Naive thymus-derived CD4-positive, alpha-beta T cell (primary cell): Measurements from ENCODE around the gene CDCP1. TPM values are rescaled to one million over a fixed set of nuclear protein-coding genes. Genes with fewer than 3 reads are reported as not detected.

ENCODE experiments used
- ATAC-seq: fragments of 150-1000 bp; cut with Tn5 transposase; 2 replicates; pipeline ENCODE4 v1.10.0; 2021; ENCODE audit warnings: mild to moderate bottlenecking, moderate library complexity
- CTCF ChIA-PET: fragments of 350-600 bp; sonication (Branson Sonifier 250); formaldehyde crosslinking; loops from one replicate; lab custom pipeline; 2021; ENCODE audit warnings: antibody characterized with exemption; lab: Charles Lee
- POLR2A ChIA-PET: fragments of 350-600 bp; sonication (Branson Sonifier 250); formaldehyde crosslinking; loops from one replicate; lab custom pipeline; 2021; ENCODE audit warnings: antibody characterized with exemption, inconsistent platforms; lab: Charles Lee
- DNase-seq, 9 donors: peaks; one replicate each; pipeline versions ENCODE4 v3.0.0 to v3.0.0-alpha.2; 2020 to 2022; ENCODE audit warnings: mixed read lengths in 1 of 9
- H3K27ac ChIP-seq: one replicate; pipeline ENCODE4 v1.7.0; 2013; ENCODE audit warnings: mild to moderate bottlenecking, low read depth, low read length, moderate library complexity
- H3K27me3 ChIP-seq, 2 donors: one replicate each; pipeline ENCODE4 v1.7.0; 2013; ENCODE audit warnings: low read length in 2 of 2, mild to moderate bottlenecking in 2 of 2, moderate library complexity in 2 of 2; ENCODE audit not compliant: control insufficient read depth in 2 of 2, insufficient read depth in 2 of 2
- H3K36me3 ChIP-seq, 3 experiments: 1 replicate in 2 of 3; 2 replicates in 1 of 3; pipeline ENCODE4 v1.7.0; 2013; ENCODE audit warnings: low read length in 3 of 3, mild to moderate bottlenecking in 3 of 3, moderate library complexity in 1 of 3; ENCODE audit not compliant: insufficient read depth in 3 of 3, control insufficient read depth in 2 of 3
- H3K4me1 ChIP-seq, 2 donors: one replicate each; pipeline ENCODE4 v1.7.0; 2013; ENCODE audit warnings: low read length in 2 of 2, mild to moderate bottlenecking in 2 of 2, moderate library complexity in 1 of 2; ENCODE audit not compliant: control insufficient read depth in 2 of 2, insufficient read depth in 2 of 2
- H3K4me3 ChIP-seq: 2 replicates; pipeline ENCODE4 v1.7.0; 2013; ENCODE audit warnings: mild to moderate bottlenecking, low read length
- H3K9me3 ChIP-seq, 3 experiments: 1 replicate in 2 of 3; 2 replicates in 1 of 3; pipeline ENCODE4 v1.7.0; 2013; ENCODE audit warnings: low read length in 3 of 3; ENCODE audit not compliant: control insufficient read depth in 2 of 3
- H3K27ac Mint-ChIP-seq, 9 donors: one replicate each; pipeline ENCODE4 v1.8.0; 2020 to 2022; ENCODE audit warnings: mixed read lengths in 9 of 9, mild to moderate bottlenecking in 8 of 9, moderate library complexity in 5 of 9, inconsistent platforms in 2 of 9
- H3K27me3 Mint-ChIP-seq, 5 donors: one replicate each; pipeline ENCODE4 v1.8.0; 2021 to 2022; ENCODE audit warnings: mixed read lengths in 5 of 5, mild to moderate bottlenecking in 1 of 5
- H3K36me3 Mint-ChIP-seq, 5 donors: one replicate each; pipeline ENCODE4 v1.8.0; 2020 to 2022; ENCODE audit warnings: mixed read lengths in 5 of 5, mild to moderate bottlenecking in 3 of 5, inconsistent platforms in 1 of 5
- H3K4me1 Mint-ChIP-seq, 7 donors: one replicate each; pipeline ENCODE4 v1.8.0; 2020 to 2022; ENCODE audit warnings: mixed read lengths in 7 of 7, mild to moderate bottlenecking in 3 of 7, inconsistent platforms in 1 of 7
- H3K4me3 Mint-ChIP-seq, 10 donors: one replicate each; pipeline ENCODE4 v1.8.0; 2020 to 2022; ENCODE audit warnings: mild to moderate bottlenecking in 10 of 10, mixed read lengths in 10 of 10, moderate library complexity in 6 of 10, inconsistent platforms in 2 of 10
- H3K9me3 Mint-ChIP-seq, 11 donors: one replicate each; pipeline ENCODE4 v1.8.0; 2020 to 2022; ENCODE audit warnings: mixed read lengths in 11 of 11, mild to moderate bottlenecking in 4 of 11, inconsistent platforms in 1 of 11, moderate library complexity in 1 of 11
- intact Hi-C, 2 donors: fragments of 100-400 bp; cut with micrococcal nuclease; formaldehyde crosslinking; loops; one replicate each; pipeline ENCODE4 v1.15.1; 2023
- polyA plus RNA-seq, 2 donors: library from polyadenylated mRNA; unstranded; fragments of 300-500 nt; fragmentation: Illumina TruSeq; gene quantifications; one replicate each; pipeline ENCODE4 v1.2.3, GENCODE V29; 2021
- total RNA-seq, 6 experiments: library from RNA in 5 of 6; stranded (reverse) in 5 of 6; gene quantifications; 1 replicate in 5 of 6; 2 replicates in 1 of 6; pipeline ENCODE4 v1.2.3 and lab custom pipeline; 2021 to 2026

Gene CDCP1
- total and polyA plus RNA-seq, 7 experiments from 2014 or later = 0.05 to 7.2 (median 0.81) TPM

GRCh38 chr3:45071075-45071474 is 75.1 kb downstream of the CDCP1 start:
- H3K27ac ChIP-seq = no peak overlapping the region
- intact Hi-C loops = loop anchor here in 1 of 2 donors (10.0 kb wide), 1 partner anchor 94 kb away; no protein-coding TSS in a partner anchor
- POLR2A ChIA-PET = no interaction called here
- H3K9me3 Mint-ChIP-seq = peaks cover 0 to 3% (median 0%) of the 10 kb centered on the region in 11 donors
- H3K4me3 Mint-ChIP-seq = no peak overlapping the region
- CTCF ChIA-PET = no interaction called here
- no peaks in the 10 kb centered on the region for H3K9me3 ChIP-seq
- no peaks in the 10 kb centered on the region for H3K36me3 ChIP-seq
- H3K27ac Mint-ChIP-seq = no peak overlapping the region
- H3K27me3 Mint-ChIP-seq = peaks cover 0 to 26% (median 4%) of the 10 kb centered on the region in 5 donors
- peaks cover 0 to 11% (median 4%) of the 10 kb centered on the region in 7 donors for H3K4me1 Mint-ChIP-seq
- H3K4me3 ChIP-seq = no peak overlapping the region
- ATAC-seq (no peak), DNase-seq (no peak)
- H3K4me1 ChIP-seq = no peaks in the 10 kb centered on the region
- no peaks in the 10 kb centered on the region for H3K27me3 ChIP-seq
- H3K36me3 Mint-ChIP-seq = peaks cover 0 to 6% (median 0%) of the 10 kb centered on the region in 5 donors

- no peak for DNase-seq
- POLR2A ChIA-PET = no interaction called here
- Mint-ChIP-seq H3K27ac (no peak overlapping the region), H3K4me3 (no peak overlapping the region), H3K27me3 (peaks cover 0 to 13% (median 4%) of the 10 kb centered on the region in 5 donors), H3K36me3 (peaks cover 0 to 3% (median 0%) of the 10 kb centered on the region in 5 donors), H3K4me1 (peaks cover 12 to 29% (median 17%) of the 10 kb centered on the region in 7 donors), H3K9me3 (peaks cover 0 to 2% (median 0%) of the 10 kb centered on the region in 11 donors)
- Histone ChIP-seq H3K27ac (no peak overlapping the region), H3K4me3 (no peak overlapping the region), H3K27me3 (no peaks in the 10 kb centered on the region), H3K36me3 (no peaks in the 10 kb centered on the region), H3K9me3 (no peaks in the 10 kb centered on the region), H3K4me1 (peaks cover 0 to 7% of the 10 kb centered on the region in 2 donors)
- intact Hi-C loops = no loop called here
- no peak for ATAC-seq
- CTCF ChIA-PET = no interaction called here
Observed at GRCh38 chr3:45067941-45068340, 78.2 kb downstream of the CDCP1 start.

DNA sequence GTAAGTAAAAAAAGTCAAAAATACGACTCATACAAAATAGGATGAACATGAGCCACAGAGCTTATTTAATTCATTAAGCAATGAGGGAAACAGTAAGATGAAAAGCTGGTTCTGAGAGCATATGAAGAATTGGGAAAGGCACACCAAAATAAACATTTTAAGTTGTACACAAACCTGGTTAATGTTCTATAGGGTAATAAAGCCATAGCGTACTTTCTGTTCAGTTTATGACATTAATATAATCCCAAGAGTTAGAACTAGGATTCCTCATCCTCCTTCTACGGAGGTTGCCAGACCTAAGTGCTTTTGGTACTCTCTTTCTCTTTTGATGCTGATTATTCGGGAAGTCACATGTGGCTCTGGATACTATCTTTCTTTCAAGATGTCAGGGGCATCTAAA is 78.7 kb downstream of the CDCP1 start:
- Mint-ChIP-seq H3K4me3 (no peak overlapping the region), H3K4me1 (peaks cover 12 to 29% (median 17%) of the 10 kb centered on the region in 7 donors), H3K9me3 (peaks cover 0 to 2% (median 0%) of the 10 kb centered on the region in 11 donors), H3K27me3 (peaks cover 0 to 8% (median 4%) of the 10 kb centered on the region in 5 donors), H3K36me3 (peaks cover 0 to 3% (median 0%) of the 10 kb centered on the region in 5 donors), H3K27ac (no peak overlapping the region)
- ATAC-seq = no peak
- ChIA-PET CTCF (no interaction called here), POLR2A (no interaction called here)
- no peaks in the 10 kb centered on the region for H3K27me3 ChIP-seq
- H3K4me1 ChIP-seq = peaks cover 0 to 7% of the 10 kb centered on the region in 2 donors
- H3K27ac ChIP-seq = no peak overlapping the region
- DNase-seq = no peak
- intact Hi-C loops = no loop called here
- no peak overlapping the region for H3K4me3 ChIP-seq
- H3K36me3 ChIP-seq = no peaks in the 10 kb centered on the region
- H3K9me3 ChIP-seq = no peaks in the 10 kb centered on the region

DNA sequence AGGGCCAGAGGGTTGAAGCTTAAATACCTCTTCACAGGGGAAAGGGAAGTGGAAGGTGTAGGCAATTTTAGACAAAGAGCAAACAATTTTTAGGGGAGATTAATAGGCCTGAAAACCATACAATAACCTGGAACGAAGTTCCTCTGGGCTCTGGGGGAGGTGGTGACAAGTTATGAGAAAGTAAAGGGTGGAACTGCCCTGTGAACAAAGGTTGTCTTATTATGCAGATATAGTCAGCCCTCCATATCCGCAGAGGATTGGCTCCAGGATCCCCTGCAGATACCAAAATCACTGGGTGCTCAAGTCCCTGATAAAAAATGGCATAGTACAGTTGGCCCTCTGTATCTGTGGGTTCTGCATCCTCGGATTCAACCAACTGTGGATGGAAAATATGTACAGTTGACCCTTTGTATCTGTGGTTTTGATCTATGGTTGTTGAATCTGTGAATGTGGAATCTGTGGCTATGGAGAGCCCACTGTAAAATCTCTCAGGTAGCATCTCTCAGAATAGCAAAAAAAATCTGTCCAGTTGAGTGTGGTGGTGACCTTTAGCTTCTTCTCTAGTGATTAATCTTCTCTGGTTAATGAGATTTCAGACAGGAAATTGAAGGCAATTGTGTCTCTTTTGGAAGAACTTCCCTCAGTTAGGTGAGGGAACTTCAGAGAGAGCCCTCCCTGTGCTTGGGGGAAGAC is 79.9 kb downstream of the CDCP1 start:
- no peak overlapping the region for H3K4me3 Mint-ChIP-seq
- H3K4me3 ChIP-seq = no peak overlapping the region
- POLR2A ChIA-PET = no interaction called here
- peaks cover 0 to 7% (median 4%) of the 10 kb centered on the region in 5 donors for H3K27me3 Mint-ChIP-seq
- H3K9me3 Mint-ChIP-seq = peaks cover 0 to 2% (median 0%) of the 10 kb centered on the region in 11 donors
- peaks cover 12 to 32% (median 17%) of the 10 kb centered on the region in 7 donors for H3K4me1 Mint-ChIP-seq
- H3K4me1 ChIP-seq = peaks cover 0 to 7% of the 10 kb centered on the region in 2 donors
- H3K27ac ChIP-seq = no peak overlapping the region
- H3K36me3 Mint-ChIP-seq = peaks cover 0 to 3% (median 0%) of the 10 kb centered on the region in 5 donors
- CTCF ChIA-PET = interaction anchor here (1.1 kb wide), 1 partner anchor 145 kb away, joined by 6 read pairs; no protein-coding TSS in a partner anchor
- no peaks in the 10 kb centered on the region for H3K36me3 ChIP-seq
- DNase-seq (no peak), ATAC-seq (no peak)
- intact Hi-C loops = no loop called here
- no peaks in the 10 kb centered on the region for H3K27me3 ChIP-seq
- H3K27ac Mint-ChIP-seq = peak overlapping the region in 1 of 9 donors; percentile 39
- H3K9me3 ChIP-seq = no peaks in the 10 kb centered on the region

DNA sequence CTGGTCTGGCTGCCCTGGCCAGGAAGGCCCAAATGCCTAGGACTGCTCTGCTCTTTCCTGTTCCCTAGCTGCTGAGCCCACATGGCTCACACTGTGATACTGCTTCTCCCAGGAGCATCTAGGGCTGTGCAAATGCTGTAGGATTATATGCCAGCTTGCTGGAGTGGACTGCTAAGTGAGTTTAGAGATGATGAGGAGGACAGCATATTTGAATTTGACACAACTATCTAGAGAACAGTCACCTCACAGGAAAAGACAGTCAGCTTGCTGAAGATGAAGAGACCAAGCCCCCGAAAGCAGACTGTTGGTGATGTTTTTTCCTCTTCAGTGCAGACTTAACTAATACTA is 80.8 kb downstream of the CDCP1 start:
- H3K9me3 ChIP-seq = no peaks in the 10 kb centered on the region
- ChIA-PET POLR2A (no interaction called here), CTCF (interaction anchor here (0.6 to 1.1 kb wide), 2 partner anchors 68 to 146 kb away, joined by 3 to 6 read pairs; no protein-coding TSS in a partner anchor)
- H3K27ac ChIP-seq = no peak overlapping the region
- peaks cover 0 to 7% (median 4%) of the 10 kb centered on the region in 5 donors for H3K27me3 Mint-ChIP-seq
- peak overlapping the region in 2 of 9 donors; percentile 21 to 90 for H3K27ac Mint-ChIP-seq
- peaks cover 12 to 32% (median 17%) of the 10 kb centered on the region in 7 donors for H3K4me1 Mint-ChIP-seq
- DNase-seq = no peak
- H3K36me3 ChIP-seq = no peaks in the 10 kb centered on the region
- peaks cover 0 to 7% of the 10 kb centered on the region in 2 donors for H3K4me1 ChIP-seq
- intact Hi-C loops = no loop called here
- peaks cover 0 to 3% (median 0%) of the 10 kb centered on the region in 5 donors for H3K36me3 Mint-ChIP-seq
- peak overlapping the region in 4 of 10 donors; percentile 11 to 80 (median 58) for H3K4me3 Mint-ChIP-seq
- H3K9me3 Mint-ChIP-seq = peaks cover 0 to 2% (median 0%) of the 10 kb centered on the region in 11 donors
- H3K27me3 ChIP-seq = no peaks in the 10 kb centered on the region
- ATAC-seq = no peak
- H3K4me3 ChIP-seq = no peak overlapping the region

DNA sequence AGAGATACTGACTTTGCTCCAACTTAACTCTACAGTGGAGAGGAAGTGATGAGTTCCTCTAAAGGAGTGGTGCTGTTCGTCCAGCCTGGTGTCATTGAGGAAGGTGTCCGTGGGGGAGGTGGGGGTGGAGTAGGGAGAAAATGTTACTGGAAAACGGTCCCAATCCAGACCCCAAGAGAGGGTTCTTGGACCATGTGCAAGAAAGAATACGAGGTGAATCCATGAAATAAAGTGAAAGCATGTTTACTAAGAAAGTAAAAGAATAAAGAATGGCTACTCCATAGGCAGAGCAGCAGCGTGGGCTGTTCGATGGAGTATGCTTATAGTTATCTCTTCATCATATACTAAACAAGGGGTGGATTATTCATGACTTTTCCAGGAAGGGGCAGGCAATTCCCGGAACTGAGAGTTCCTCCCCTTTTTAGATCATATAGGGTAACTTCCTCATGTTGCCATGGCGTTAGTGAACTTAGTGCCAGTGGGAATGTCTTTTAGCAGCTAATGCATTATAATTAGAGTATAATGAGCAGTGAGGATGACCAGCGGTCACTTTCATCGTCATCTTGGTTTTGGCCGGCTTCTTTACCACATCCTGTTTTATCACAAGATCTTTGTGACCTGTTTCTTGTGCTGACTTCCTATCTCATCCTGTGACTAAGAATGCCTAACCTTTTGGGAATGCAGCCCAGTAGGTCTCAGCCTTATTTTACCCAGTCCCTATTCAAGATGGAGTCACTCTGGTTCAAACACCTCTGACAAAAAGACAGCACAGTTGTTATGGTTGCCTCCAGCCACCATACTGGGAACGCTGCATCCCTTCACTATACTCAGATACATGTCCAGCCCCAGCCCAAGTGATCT is 81.4 kb downstream of the CDCP1 start:
- Mint-ChIP-seq H3K27me3 (peaks cover 0 to 7% (median 4%) of the 10 kb centered on the region in 5 donors), H3K4me3 (peak overlapping the region; percentile 11 to 81 (median 58)), H3K36me3 (peaks cover 0 to 3% (median 0%) of the 10 kb centered on the region in 5 donors), H3K4me1 (peaks cover 12 to 32% (median 17%) of the 10 kb centered on the region in 7 donors), H3K9me3 (peaks cover 0 to 2% (median 0%) of the 10 kb centered on the region in 11 donors), H3K27ac (peak overlapping the region in 1 of 9 donors; percentile 90)
- Histone ChIP-seq H3K27me3 (no peaks in the 10 kb centered on the region), H3K4me3 (no peak overlapping the region), H3K27ac (no peak overlapping the region), H3K36me3 (no peaks in the 10 kb centered on the region), H3K4me1 (peaks cover 0 to 7% of the 10 kb centered on the region in 2 donors), H3K9me3 (no peaks in the 10 kb centered on the region)
- ATAC-seq (peak; percentile 85), DNase-seq (peak in 1 of 9 donors; percentile 51)
- ChIA-PET CTCF (interaction anchor here (0.6 kb wide), 2 partner anchors 67 to 419 kb away, joined by 3 read pairs; no protein-coding TSS in a partner anchor), POLR2A (no interaction called here)
- intact Hi-C loops = loop anchor here (5.0 kb wide), 2 partner anchors 43 to 1348 kb away; no protein-coding TSS in a partner anchor
